ENCODE measurements around the gene IST1.

The IST1 gene

DNA sequence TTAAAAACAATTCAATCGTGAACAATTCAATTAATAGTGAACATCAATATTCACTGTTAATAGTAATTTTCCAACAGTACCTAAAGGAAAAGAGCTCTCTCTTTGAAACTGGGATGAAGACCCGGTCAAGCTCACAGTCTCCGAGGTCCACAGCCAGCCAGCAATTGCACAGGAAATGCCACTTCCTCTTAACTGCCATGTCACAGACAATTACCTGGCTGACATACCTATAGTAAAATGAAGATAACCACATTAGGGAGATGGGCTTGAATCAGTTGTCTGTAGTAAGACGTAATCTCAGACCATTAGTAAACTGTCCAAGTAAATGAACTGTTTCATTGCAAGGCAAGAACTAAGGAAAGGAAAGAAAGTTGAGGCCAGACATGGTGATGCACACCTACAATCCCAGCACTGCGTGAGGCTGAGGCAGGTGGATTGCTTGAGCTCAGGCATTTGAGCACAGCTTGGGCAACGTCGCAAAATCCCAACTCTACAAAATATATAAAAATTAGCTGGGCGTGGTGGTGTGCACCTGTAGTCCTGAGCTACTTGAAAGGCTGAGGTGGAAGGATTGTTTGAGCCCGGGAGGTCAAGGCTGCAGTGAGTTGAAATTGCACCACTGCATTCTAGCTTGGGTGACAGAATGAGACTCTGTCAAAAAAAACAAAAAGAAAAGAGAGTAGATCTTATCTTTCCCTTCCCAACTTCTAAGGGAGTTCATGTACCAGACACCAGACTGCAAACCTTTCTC, 68.0 kb downstream of the IST1 start:
- DNase-seq (ENCODE audit: low read depth, low spot score): no peak

DNA sequence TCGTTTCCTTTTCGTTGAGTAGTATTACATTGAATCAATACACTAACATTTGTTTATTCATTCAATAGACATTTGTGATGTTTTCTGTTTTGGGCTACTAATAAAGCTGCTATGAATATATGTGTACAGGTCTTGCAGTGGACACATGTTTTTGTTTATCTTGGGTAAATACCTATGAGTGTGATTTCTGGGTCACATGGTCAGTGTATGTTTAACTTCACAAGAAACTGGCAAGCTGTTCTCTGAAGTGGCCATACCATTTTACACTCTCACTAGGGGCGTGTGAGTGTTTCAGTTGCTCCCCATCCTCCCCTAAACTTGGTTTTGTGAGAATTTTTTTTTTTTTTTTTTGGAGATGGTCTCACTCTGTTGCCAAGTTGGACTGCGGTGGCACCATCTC, 69.9 kb downstream of the IST1 start:
- DNase-seq (ENCODE audit: low read depth, low spot score): no peak

- no peak for DNase-seq (ENCODE audit: low read depth, low spot score)
These were observed 71.6 kb downstream of the IST1 start for GRCh38 chr16:71966932-71967331.

DNA sequence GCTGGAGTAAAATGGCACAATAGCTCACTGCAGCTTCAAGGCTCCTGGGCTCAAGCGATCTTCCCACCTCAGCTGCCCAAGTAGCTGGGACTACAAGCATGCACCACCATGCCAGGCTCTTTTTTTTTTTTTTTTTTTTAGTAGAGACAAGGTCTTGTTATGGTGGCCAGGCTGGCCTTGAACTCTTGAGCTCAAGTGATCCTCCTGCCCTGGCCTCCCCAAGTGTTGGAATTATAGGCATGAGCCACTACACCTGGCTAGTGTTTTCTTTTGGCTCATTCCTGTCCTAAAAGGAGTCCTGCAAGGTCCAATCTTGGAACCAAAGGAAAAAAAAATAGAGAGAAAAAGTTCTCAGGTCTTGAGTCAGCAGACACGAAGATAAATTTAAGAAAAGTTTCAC, 74.0 kb downstream of the IST1 start:
- no peak for DNase-seq (ENCODE audit: low read depth, low spot score)

- no peak for DNase-seq (ENCODE audit: low read depth, low spot score)
These were observed 76.2 kb downstream of the IST1 start for GRCh38 chr16:71971571-71971970.

GRCh38 chr16:71972356-71972755, 77.0 kb downstream of the IST1 start:
- no peak for DNase-seq (ENCODE audit: low read depth, low spot score)

DNA sequence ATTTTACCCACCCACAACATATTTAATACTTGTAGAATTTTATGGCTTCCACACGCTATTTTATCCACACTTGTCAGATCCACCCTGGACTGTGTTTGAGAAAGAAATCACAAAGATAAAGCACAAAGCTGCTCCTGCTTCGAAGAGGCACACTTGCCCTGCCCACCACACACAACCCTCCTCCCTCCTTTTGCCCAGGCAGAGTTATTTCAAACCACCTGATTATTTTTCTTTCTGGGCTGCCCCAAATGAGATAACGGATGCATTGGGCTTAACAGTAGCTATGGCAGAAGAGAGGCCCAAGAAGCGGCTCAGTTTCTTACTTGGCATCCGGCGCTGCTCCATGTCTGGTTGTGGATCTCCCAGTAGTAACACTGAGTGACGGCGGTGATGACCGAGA, 77.7 kb downstream of the IST1 start:
- no peak for DNase-seq (ENCODE audit: low read depth, low spot score)

GRCh38 chr16:71974068-71974818, 78.9 kb downstream of the IST1 start:
- no peak for DNase-seq (ENCODE audit: low read depth, low spot score)
